ENCODE data around the gene MYO7A.

DNA sequence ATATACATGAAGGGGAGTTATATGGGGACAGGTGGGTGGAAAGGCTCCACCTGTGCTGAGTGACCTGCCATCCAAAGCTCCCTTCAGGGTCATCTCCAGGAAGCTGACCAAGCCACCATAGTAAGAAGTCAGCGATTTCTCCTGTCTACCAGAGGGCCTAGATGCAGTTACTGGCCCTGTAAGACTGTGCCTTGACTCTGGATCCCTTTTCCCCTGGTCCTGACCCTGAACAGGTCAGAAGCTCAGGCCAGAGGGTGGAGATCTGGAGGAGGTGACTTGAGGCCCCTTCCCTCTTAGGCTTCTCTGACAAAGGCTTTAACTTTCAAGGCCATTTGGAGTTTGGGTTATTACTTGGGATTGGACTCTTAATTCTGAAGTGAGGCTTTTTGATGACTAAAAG is 103.8 kb downstream of the MYO7A start:
- TF ChIP-seq POLR2A (IDR thresholded peaks at IDR 0.05; ENCODE audit: low read depth, low read length) (no peak), CEBPB (IDR thresholded peaks at IDR 0.05; ENCODE audit: low read depth, low read length) (no peak), RAD21 (IDR thresholded peaks at IDR 0.05; ENCODE audit: low read length) (no peak), BHLHE40 (IDR thresholded peaks at IDR 0.05; ENCODE audit: low read depth, low read length) (no peak), SMC3 (IDR thresholded peaks at IDR 0.05; ENCODE audit: low read depth, low read length) (no peak), RFX5 (IDR thresholded peaks at IDR 0.05; ENCODE audit: low read depth, low read length) (no peak), CHD1 (IDR thresholded peaks at IDR 0.05; ENCODE audit: low read depth, low read length) (no peak), RCOR1 (IDR thresholded peaks at IDR 0.05; ENCODE audit: insufficient replicate concordance, low read length) (no peak), MAZ (IDR thresholded peaks at IDR 0.05; ENCODE audit: borderline replicate concordance, low read depth, low read length) (no peak)
- TF ChIP-seq, protein P1, sequence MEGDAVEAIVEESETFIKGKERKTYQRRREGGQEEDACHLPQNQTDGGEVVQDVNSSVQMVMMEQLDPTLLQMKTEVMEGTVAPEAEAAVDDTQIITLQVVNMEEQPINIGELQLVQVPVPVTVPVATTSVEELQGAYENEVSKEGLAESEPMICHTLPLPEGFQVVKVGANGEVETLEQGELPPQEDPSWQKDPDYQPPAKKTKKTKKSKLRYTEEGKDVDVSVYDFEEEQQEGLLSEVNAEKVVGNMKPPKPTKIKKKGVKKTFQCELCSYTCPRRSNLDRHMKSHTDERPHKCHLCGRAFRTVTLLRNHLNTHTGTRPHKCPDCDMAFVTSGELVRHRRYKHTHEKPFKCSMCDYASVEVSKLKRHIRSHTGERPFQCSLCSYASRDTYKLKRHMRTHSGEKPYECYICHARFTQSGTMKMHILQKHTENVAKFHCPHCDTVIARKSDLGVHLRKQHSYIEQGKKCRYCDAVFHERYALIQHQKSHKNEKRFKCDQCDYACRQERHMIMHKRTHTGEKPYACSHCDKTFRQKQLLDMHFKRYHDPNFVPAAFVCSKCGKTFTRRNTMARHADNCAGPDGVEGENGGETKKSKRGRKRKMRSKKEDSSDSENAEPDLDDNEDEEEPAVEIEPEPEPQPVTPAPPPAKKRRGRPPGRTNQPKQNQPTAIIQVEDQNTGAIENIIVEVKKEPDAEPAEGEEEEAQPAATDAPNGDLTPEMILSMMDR (conservative IDR thresholded peaks at IDR 0.05; ENCODE audit: low read depth, low read length): no peak
- TF ChIP-seq, protein P2, sequence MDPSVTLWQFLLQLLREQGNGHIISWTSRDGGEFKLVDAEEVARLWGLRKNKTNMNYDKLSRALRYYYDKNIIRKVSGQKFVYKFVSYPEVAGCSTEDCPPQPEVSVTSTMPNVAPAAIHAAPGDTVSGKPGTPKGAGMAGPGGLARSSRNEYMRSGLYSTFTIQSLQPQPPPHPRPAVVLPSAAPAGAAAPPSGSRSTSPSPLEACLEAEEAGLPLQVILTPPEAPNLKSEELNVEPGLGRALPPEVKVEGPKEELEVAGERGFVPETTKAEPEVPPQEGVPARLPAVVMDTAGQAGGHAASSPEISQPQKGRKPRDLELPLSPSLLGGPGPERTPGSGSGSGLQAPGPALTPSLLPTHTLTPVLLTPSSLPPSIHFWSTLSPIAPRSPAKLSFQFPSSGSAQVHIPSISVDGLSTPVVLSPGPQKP (IDR thresholded peaks at IDR 0.05; ENCODE audit: borderline replicate concordance, low read depth, low read length): no peak
